ENCODE results near the gene CFAP65.

CFAP65 gene

GRCh38 chr2:218963601-218964000 lies 77.7 kb downstream of the CFAP65 start:
- DNase-seq (ENCODE audit: low read depth): no peak

GRCh38 chr2:218962859-218963492 lies 78.3 kb downstream of the CFAP65 start:
- peak; percentile 77 for DNase-seq (ENCODE audit: low read depth)

GRCh38 chr2:218961651-218962570 lies 79.4 kb downstream of the CFAP65 start:
- no peak for DNase-seq (ENCODE audit: low read depth)

DNA sequence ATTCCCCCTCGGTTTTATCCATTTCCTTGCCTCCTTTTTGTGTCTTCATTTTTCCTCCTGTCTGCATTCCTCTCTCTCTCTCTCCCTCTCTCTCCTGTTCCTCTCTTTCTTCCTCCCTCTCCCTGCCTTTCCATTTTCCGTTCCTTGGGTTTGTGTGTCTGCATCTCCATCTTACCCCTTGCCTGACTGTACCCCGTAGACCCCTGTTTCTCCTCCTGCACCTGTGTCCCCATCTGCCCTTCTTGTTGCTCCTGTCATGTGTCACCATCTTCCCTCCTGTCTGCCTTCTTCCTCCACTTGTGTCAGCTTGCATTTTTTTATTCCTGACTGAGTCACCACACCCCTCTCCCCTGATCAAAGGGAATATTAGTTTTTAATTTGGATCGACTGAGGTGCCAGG lies 80.1 kb downstream of the CFAP65 start:
- no peak for DNase-seq (ENCODE audit: low read depth)

- no peak for DNase-seq (ENCODE audit: low read depth)
Measured at GRCh38 chr2:218960309-218961165, 80.8 kb downstream of the CFAP65 start.

DNA sequence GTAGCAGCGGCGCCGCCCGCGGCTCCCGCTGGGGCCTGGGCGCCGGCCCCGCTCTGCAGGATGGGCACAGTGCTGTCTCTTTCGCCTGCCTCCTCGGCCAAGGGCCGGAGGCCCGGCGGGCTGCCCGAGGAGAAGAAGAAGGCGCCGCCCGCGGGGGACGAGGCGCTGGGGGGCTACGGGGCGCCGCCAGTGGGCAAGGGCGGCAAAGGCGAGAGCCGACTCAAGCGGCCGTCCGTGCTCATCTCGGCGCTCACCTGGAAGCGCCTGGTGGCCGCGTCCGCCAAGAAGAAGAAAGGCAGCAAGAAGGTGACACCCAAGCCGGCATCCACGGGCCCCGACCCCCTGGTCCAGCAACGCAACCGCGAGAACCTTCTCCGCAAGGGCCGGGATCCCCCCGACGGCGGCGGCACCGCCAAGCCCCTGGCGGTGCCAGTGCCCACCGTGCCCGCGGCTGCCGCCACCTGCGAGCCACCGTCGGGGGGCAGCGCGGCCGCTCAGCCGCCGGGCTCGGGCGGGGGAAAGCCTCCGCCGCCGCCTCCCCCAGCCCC lies 81.5 kb downstream of the CFAP65 start:
- no peak for DNase-seq (ENCODE audit: low read depth)

DNA sequence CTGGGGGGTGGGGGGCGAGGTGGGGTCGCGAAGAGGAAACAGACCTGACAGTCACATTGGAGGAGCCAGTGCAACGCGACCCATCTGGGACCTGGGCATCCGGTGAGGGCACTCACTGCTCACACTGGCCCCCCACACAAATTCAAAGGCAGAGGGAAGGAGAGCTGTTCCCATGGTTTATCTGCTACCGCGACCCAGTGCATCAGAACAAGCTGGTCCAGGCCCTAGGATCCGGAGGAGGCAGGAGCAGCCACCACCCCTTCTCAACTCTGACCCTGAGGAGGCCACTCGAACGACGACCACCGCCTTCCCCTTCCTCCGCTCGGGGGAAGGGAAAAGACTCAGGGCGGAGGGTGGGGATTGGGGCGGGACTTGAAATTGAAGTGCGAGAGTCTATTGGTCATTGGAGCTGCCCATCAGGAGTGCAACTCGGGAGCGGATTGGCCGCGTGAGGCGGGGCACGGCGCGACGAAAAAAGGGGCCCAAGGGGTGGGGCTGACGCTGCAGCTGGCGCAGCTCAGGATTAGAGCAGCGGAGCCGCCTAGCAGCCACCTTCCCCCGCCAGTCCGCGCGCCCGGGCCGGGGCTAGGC lies 82.1 kb downstream of the CFAP65 start, which contains the start of gene CDK5R2:
Gene CDK5R2, plus strand, starts transcription at position 526 of the 591 bp plus-strand sequence. CDS start 155 bp downstream, outside the sequence.
- DNase-seq (ENCODE audit: low read depth): peak; percentile 74

- no peak for DNase-seq (ENCODE audit: low read depth)
Measured at GRCh38 chr2:218958276-218958675, 83.0 kb downstream of the CFAP65 start.

DNA sequence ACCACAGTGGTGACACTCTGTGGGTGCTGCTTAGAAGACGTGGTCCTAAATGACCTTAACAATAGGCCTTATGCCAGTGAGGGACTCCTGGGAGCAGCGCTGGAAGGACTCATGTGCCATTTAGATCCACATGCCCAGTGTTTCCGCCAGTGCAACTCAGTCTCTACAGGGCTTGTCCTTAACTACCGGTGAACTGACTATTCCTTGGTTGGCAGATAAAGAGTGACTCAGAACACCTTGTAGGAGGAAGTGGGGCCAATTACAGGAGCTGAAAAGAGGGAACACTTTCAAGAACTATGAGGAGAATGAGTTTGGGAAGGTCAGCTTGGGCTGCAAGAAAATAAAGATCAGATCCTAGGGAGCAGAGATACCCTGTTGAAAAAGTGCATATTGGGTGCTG lies 83.6 kb downstream of the CFAP65 start:
- DNase-seq (ENCODE audit: low read depth): no peak

DNA sequence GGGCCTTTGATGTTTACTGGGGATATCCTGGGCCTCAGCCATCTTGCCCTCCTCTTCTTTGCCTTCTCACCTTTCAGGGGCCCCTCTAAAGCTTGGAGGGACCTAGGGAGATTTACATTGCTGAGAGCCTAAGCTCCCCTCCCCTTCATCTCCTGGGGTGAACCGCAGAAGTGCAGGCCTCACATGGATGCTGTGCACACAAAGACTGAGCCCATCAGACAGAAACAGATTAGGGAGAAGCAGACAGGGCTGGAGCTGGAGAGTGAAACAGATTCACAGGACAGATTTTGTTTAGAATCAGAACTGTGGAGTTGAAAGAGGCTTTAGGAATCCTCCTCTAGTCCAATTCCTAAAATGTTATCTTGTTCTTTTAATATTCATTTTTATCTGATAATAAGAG lies 85.3 kb downstream of the CFAP65 start:
- no peak for DNase-seq (ENCODE audit: low read depth)

GRCh38 chr2:218954541-218955300 lies 86.6 kb downstream of the CFAP65 start:
- no peak for DNase-seq (ENCODE audit: low read depth)

DNA sequence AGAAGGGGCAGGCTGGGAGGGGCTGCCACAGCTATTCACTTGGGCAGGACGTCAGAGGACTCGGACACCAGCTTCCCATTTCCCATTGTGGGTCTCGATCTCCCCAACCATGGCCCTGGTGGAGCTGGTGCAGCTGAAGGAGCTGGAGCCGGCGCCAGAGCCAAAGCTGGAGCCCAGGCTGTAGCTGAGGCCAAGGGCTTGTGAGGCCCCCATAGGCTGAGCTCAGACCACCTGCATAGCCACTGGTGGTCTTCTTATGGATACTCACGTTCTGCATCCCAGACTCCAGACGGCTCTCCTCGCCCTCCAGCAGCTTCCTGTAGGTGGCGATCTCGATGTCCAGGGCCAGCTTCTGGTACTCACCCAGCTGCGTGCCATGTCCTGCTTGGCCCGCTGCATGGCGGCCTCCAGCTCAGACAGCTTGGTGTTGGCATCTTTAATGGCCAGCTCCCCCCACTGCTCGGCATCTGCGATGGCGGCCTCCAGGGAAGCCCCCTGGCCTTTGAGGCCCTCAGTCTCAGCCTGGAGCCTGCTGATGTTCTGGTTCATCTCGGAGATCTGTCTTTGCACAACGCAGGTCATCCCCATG lies 87.9 kb downstream of the CFAP65 start:
- no peak for DNase-seq (ENCODE audit: low read depth)

All from iris pigment epithelial cell (primary cell).